ENCODE measurements around the gene SEMA3G. TPM values are rescaled to one million over a fixed set of nuclear protein-coding genes. Genes with fewer than 3 reads are reported as not detected.

The SEMA3G gene
- polyA plus RNA-seq, 1 donor from 2014 or later = not detected

- H3K27me3 ChIP-seq (ENCODE audit: insufficient read depth, low read depth, low read length) = no peaks in the 10 kb centered on the region
- no peak overlapping the region for H2AFZ ChIP-seq (ENCODE audit: low read depth, low read length)
- peaks cover 14% of the 10 kb centered on the region for H3K36me3 ChIP-seq (ENCODE audit: insufficient read depth, low read length)
- no peak overlapping the region for H3K4me2 ChIP-seq (ENCODE audit: low read length)
- no peaks in the 10 kb centered on the region for H3F3A ChIP-seq (ENCODE audit: insufficient read depth, low read length, poor library complexity, severe bottlenecking)
- H3K27ac ChIP-seq (ENCODE audit: low read length) = no peak overlapping the region
- H3K9ac ChIP-seq (ENCODE audit: low read length) = no peak overlapping the region
- TF ChIP-seq RAD21 (conservative IDR thresholded peaks at IDR 0.05) (no peak), SMC3 (conservative IDR thresholded peaks at IDR 0.05; ENCODE audit: poor library complexity) (no peak), TAF1 (IDR thresholded peaks at IDR 0.05; ENCODE audit: low read depth) (no peak), EZH2 (IDR thresholded peaks at IDR 0.05; ENCODE audit: borderline replicate concordance, insufficient read depth, low read length, poor library complexity, severe bottlenecking) (no peak), CTCF (IDR thresholded peaks at IDR 0.05; ENCODE audit: poor library complexity, severe bottlenecking) (no peak), REST (IDR thresholded peaks at IDR 0.05; ENCODE audit: borderline replicate concordance) (no peak), POLR2AphosphoS5 (IDR thresholded peaks at IDR 0.05) (no peak), EP300 (conservative IDR thresholded peaks at IDR 0.05; ENCODE audit: poor library complexity, severe bottlenecking) (no peak), MXI1 (conservative IDR thresholded peaks at IDR 0.05; ENCODE audit: poor library complexity, severe bottlenecking) (no peak)
- H3K9me2 ChIP-seq (ENCODE audit: insufficient read depth, low read length) = no peaks in the 10 kb centered on the region
- no peaks in the 10 kb centered on the region for H3K9me3 ChIP-seq (ENCODE audit: low read length)
- no peak overlapping the region for H3K4me3 ChIP-seq (ENCODE audit: low read length)
- H3K79me2 ChIP-seq (replicated peaks; ENCODE audit: insufficient read depth, low read length) = peaks cover 12% of the 10 kb centered on the region
- H4K20me1 ChIP-seq (ENCODE audit: insufficient read depth) = no peaks in the 10 kb centered on the region
Observed at GRCh38 chr3:52470920-52471319, 26.0 kb upstream of the SEMA3G start.

- Histone ChIP-seq H3K4me3 (ENCODE audit: low read length) (no peak overlapping the region), H3K27ac (ENCODE audit: low read length) (no peak overlapping the region), H4K20me1 (ENCODE audit: insufficient read depth) (no peaks in the 10 kb centered on the region), H2AFZ (ENCODE audit: low read depth, low read length) (no peak overlapping the region), H3F3A (ENCODE audit: insufficient read depth, low read length, poor library complexity, severe bottlenecking) (no peaks in the 10 kb centered on the region), H3K36me3 (ENCODE audit: insufficient read depth, low read length) (peaks cover 14% of the 10 kb centered on the region), H3K9ac (ENCODE audit: low read length) (no peak overlapping the region), H3K4me2 (ENCODE audit: low read length) (no peak overlapping the region), H3K79me2 (replicated peaks; ENCODE audit: insufficient read depth, low read length) (peaks cover 15% of the 10 kb centered on the region), H3K9me3 (ENCODE audit: low read length) (no peaks in the 10 kb centered on the region), H3K9me2 (ENCODE audit: insufficient read depth, low read length) (no peaks in the 10 kb centered on the region), H3K27me3 (ENCODE audit: insufficient read depth, low read depth, low read length) (no peaks in the 10 kb centered on the region)
- TF ChIP-seq EP300 (conservative IDR thresholded peaks at IDR 0.05; ENCODE audit: poor library complexity, severe bottlenecking) = no peak
- TF ChIP-seq RAD21 (conservative IDR thresholded peaks at IDR 0.05) = no peak
- no peak for TF ChIP-seq EZH2 (IDR thresholded peaks at IDR 0.05; ENCODE audit: borderline replicate concordance, insufficient read depth, low read length, poor library complexity, severe bottlenecking)
- TF ChIP-seq CTCF (IDR thresholded peaks at IDR 0.05; ENCODE audit: poor library complexity, severe bottlenecking) = no peak
- TF ChIP-seq TAF1 (IDR thresholded peaks at IDR 0.05; ENCODE audit: low read depth) = no peak
- TF ChIP-seq MXI1 (conservative IDR thresholded peaks at IDR 0.05; ENCODE audit: poor library complexity, severe bottlenecking) = no peak
- no peak for TF ChIP-seq REST (IDR thresholded peaks at IDR 0.05; ENCODE audit: borderline replicate concordance)
- TF ChIP-seq SMC3 (conservative IDR thresholded peaks at IDR 0.05; ENCODE audit: poor library complexity) = no peak
- TF ChIP-seq POLR2AphosphoS5 (IDR thresholded peaks at IDR 0.05) = no peak
Observed at GRCh38 chr3:52469001-52469400, 24.1 kb upstream of the SEMA3G start.

Data from neural cell (in vitro differentiated cells).